Neural cell (in vitro differentiated cells): ENCODE results near the gene FXYD2.

Source experiments
- CTCF ChIP-seq: fragments of 450-650 bp; IDR thresholded peaks from 2 replicates; pipeline ENCODE4 v1.5.1; 2014; ENCODE audit warnings: antibody characterized with exemption, mild to moderate bottlenecking, moderate library complexity; ENCODE audit not compliant: poor library complexity, severe bottlenecking
- EP300 ChIP-seq: fragments of 450-650 bp; conservative IDR thresholded peaks from 2 replicates; pipeline ENCODE4 v1.6.1; 2014; ENCODE audit warnings: antibody characterized with exemption, mild to moderate bottlenecking, moderate library complexity; ENCODE audit not compliant: poor library complexity, severe bottlenecking
- EZH2 ChIP-seq: fragments of 200-600, 300-800 bp; shearing (Covaris generic), sonication (generic); IDR thresholded peaks from 2 replicates; pipeline ENCODE4 v1.6.1; 2014; ENCODE audit warnings: antibody characterized with exemption, low read length, borderline replicate concordance, mild to moderate bottlenecking; ENCODE audit not compliant: insufficient read depth, poor library complexity, severe bottlenecking
- MXI1 ChIP-seq: fragments of 450-650 bp; conservative IDR thresholded peaks from 2 replicates; pipeline ENCODE4 v1.6.1; 2014; ENCODE audit warnings: antibody characterized with exemption, mild to moderate bottlenecking; ENCODE audit not compliant: poor library complexity, severe bottlenecking
- POLR2AphosphoS5 ChIP-seq: IDR thresholded peaks from 2 replicates; pipeline ENCODE4 v1.6.1; 2012
- SMC3 ChIP-seq: fragments of 450-650 bp; conservative IDR thresholded peaks from 2 replicates; pipeline ENCODE4 v1.6.1; 2014; ENCODE audit warnings: antibody characterized with exemption, mild to moderate bottlenecking, moderate library complexity; ENCODE audit not compliant: poor library complexity

- TF ChIP-seq CTCF (no peak), EZH2 (no peak), EP300 (no peak), POLR2AphosphoS5 (no peak), MXI1 (no peak), SMC3 (no peak)
These were observed 6.3 kb upstream of the FXYD2 start for GRCh38 chr11:117830674-117831351.
